GM18526 (cell line): ENCODE measurements around the gene ZFP36.

Source experiments
- POLR2A ChIP-seq: IDR thresholded peaks from 3 replicates; pipeline ENCODE4 v1.6.1; 2011; ENCODE audit not compliant: insufficient read length; ENCODE audit errors: extremely low read depth

ZFP36 gene

DNA sequence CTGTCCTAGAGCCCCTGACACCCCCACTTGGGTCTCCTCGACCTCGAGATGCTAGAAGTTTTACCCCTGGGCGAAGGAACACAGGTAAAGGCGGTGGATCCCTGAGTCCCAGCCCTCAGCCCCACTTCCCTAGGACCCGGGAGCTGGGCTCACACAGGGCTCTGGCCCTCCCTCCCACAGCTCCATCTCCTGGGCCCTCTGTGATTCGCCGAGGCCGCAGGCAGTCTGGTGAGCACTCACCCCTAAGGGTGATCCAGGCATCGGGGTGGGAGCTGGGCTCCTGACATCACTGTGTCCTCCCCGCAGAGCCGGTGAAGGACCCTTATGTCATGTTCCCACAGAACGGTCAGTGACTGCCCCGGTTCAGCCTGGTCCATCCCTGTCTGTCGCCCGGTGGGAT is 14.1 kb downstream of the ZFP36 start:
- no peak for TF ChIP-seq POLR2A

DNA sequence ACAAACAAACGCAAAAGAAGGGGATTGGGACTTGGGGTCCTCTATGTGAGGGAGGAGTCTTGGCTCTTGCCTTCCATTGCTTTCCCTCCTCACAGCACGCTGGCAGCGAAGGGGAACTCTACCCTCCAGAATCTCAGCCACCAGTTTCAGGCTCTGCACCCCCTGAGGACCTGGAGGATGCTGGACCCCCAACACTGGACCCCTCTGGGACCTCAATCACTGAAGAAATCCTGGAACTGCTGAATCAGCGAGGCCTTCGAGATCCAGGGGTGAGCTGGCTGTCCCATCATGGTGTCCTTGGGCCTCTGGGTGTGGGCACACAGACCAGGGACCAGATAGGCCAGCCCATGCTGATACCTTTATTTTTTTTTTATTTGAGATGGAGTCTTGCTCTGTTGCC is 15.4 kb downstream of the ZFP36 start:
- no peak for TF ChIP-seq POLR2A

DNA sequence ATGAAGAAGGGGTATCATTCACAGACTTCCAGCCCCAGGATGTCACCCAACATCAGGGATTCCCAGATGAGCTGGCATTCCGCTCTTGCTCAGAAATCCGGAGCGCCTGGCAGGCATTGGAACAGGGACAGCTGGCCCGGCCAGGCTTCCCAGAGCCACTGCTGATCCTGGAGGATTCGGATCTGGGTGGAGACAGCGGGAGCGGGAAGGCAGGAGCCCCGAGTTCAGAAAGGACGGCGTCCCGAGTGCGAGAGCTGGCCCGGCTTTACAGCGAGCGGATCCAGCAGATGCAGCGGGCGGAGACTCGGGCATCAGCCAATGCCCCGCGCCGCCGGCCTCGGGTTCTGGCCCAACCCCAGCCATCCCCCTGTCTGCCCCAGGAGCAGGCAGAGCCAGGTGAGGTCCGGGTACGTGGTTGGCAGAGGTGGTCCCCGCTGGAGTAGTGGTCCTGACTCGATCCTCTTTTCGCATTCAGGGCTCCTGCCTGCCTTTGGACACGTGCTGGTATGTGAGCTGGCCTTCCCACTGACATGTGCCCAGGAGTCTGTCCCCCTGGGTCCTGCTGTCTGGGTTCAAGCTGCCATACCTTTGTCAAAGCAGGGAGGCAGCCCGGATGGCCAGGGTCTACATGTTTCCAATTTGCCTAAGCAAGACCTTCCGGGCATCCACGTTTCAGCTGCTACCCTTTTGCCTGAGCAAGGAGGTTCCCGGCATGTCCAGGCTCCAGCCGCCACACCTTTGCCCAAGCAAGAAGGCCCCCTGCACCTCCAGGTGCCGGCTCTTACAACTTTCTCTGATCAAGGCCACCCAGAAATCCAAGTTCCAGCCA is 16.8 kb downstream of the ZFP36 start:
- TF ChIP-seq POLR2A: no peak

DNA sequence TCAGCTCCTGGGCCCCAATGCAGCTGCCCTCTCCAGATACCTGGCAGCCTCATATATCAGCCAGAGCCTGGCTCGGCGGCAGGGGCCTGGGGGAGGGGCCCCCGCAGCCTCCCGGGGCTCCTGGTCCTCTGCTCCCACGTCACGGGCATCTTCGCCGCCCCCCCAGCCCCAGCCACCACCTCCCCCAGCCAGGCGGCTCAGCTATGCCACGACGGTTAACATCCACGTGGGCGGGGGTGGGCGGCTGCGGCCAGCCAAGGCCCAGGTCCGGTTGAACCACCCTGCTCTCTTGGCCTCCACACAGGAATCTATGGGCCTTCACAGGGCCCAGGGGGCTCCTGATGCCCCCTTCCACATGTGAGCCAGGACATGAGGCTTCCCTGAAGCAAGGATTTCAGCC is 18.3 kb downstream of the ZFP36 start:
- TF ChIP-seq POLR2A: no peak

DNA sequence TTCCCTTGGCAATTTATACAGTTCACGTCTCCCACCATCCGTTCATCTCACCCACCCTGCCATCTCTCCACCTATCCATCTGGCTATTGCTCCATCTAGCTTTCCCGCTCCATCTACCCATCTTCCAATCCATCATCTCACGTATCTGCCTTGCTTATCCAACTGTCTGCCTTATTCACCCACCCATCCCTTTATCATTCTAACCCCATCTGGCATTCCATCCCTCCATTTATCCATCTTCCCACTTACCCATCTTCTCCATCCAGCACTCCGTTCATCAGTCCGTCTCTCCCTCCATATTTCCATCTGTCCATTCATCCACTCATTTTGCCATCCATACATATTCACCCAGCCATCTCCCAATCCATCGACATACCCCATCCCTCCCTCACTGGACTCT is 19.1 kb downstream of the ZFP36 start:
- TF ChIP-seq POLR2A: no peak

DNA sequence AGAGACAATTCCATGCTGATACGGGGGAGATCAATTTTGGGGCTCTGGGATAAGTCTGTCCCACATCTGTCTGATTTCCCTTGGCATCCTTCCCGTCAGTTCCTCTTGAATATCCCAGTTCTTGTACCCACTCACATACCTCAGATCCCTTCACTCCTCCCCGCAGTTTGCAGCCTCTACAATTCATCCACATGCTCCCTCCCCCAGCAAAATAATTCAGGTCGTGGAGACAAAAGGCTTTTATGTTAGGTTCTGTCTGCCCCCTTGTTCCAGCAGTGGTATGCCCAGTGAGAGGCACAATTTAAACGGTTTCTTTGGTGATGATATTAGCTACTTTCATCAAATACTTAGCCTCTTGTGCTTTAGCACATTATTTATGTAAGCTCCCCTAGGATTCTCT is 19.5 kb downstream of the ZFP36 start:
- TF ChIP-seq POLR2A: no peak

DNA sequence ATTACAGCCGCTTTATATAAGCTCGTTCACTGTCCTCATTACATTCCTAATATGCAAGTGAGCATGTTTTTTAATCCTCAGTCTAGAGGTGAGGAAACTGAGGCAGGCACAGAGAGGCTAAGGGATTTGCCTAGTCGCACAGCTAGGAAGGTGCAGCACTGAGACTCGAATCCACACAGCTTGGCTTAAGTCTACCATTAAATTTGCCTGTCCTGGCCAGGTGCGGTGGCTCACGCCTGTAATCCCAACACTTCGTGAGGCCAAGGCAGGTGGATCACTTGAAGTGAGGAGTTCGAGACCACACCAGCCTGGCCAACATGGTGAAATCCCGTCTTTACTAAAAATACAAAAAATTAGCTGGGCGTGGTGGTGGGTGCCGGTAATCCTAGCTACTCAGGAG is 21.1 kb downstream of the ZFP36 start:
- no peak for TF ChIP-seq POLR2A

DNA sequence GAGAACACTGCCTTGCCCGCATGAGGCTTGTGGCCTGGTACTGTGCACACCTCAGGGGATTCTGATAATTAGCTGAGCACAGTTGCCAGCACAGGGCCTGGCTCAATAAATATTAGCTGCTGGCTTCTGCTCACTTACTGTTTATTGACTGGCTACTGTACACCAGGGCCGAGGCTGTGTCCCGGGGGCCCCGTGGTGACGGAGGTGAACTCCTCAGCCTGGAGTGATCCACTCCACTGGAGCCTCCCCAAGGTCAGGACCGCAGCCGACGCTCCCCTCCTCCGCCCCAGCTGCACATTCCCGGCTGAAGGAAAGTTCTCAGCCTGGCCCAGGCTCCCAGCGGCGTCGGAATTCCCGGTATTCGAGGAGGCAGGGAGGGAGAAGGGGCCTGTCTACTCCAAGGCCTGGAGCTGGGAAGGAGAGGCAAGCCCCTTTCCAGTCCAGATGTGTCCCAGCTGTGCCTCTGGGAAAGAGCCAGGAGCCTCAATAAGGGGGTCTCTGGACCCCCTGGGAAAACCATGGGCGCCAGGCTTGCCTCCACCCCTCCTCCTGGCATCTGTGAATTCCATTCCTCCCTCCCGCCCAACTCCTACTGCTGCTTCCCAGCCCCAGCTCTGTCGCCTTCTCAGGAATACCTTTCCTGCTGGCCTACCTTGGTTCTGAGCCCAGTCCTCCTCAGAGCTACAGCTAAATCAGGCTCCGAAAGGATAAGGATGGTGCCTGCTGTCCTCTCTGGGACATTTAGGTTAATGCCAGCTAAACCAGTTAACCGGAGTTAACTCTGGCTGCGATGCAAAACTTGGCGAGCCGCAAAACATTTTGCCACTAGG is 21.9 kb downstream of the ZFP36 start:
- no peak for TF ChIP-seq POLR2A

DNA sequence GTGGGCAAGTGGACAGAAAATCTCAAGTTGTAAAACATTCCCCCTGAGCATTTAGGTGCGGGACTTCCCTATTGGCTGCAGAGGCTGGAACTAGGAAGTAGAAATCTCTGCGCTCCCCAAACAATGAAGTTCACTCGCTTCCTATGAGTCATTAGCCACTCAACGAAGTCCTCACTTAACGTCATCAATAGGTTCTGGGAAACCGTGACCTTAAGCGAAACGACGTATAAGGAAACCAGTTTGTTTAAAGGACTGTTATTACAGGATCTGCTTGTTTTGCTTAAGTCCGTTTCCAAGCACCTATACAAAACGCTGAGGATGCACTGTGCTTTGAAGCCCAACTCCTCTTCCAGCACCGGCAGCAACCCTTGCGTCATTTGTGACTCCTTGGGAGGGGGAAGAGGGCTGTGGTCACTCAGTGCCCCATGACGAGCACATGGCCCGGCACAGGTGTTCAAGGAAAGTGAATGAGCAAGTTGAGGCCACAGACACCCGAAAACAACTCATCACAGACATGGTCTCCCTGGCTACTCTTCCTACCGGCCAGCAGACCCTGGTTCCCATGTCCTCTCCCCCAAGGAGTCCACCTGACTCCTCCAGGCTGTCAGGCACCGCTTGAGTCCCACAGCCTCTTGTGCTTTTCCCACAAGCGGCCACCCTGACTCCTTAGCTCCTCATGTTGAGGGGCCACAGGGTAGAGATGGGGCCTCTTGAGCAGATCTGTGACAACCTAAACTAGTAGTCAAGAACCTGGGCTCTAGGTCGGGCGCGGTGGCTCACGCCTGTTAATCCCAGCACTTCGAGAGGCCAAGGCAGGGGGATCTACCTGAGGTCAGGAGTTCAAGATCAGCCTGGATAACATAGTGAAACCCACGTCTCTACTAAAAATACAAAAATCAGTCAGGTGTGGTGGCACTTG is 24.3 kb downstream of the ZFP36 start:
- TF ChIP-seq POLR2A: peak; percentile 16

DNA sequence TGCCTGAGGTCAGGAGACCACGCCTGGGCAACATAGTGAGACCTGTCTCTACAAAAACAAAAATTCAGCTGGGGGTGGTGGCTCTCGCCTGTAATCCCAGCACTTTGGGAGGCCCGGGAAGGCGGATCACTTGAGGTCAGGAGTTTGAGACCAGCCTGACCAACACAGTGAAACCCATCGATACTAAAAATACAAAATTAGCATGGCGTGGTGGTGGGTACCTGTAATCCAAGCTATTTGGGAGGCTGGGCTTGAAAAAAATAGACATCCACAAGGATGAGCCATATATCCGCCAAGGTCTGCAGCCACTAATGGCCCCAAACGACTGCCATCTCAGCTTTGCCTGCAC is 26.0 kb downstream of the ZFP36 start:
- no peak for TF ChIP-seq POLR2A

DNA sequence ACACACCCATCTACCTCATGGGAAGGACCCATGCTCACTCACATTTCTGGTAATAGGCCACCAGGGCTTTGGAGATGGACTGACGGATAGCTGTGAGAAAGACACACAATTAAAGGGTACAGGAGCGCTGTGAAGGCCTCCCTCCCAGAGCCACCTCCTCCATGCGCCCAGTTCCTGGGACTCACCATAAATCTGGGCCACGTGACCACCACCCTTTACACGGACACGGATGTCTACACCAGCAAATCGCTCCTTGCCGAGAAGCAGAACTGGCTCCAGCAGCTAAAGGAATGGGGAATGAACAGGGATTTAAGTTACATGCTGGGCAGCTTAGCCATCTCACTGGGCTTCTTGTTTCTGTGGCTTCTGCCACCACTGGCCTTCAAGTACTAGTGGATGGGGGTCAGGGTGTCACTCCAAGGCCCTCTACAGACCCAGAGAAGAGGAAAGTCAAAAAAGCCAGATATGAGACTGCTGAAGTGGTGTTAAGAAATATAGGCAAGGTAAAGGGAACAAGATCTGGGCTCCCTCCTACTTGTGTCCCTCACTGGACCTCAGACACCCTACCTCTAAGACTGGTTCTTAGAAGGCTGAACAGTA is 26.9 kb downstream of the ZFP36 start:
- TF ChIP-seq POLR2A: no peak

DNA sequence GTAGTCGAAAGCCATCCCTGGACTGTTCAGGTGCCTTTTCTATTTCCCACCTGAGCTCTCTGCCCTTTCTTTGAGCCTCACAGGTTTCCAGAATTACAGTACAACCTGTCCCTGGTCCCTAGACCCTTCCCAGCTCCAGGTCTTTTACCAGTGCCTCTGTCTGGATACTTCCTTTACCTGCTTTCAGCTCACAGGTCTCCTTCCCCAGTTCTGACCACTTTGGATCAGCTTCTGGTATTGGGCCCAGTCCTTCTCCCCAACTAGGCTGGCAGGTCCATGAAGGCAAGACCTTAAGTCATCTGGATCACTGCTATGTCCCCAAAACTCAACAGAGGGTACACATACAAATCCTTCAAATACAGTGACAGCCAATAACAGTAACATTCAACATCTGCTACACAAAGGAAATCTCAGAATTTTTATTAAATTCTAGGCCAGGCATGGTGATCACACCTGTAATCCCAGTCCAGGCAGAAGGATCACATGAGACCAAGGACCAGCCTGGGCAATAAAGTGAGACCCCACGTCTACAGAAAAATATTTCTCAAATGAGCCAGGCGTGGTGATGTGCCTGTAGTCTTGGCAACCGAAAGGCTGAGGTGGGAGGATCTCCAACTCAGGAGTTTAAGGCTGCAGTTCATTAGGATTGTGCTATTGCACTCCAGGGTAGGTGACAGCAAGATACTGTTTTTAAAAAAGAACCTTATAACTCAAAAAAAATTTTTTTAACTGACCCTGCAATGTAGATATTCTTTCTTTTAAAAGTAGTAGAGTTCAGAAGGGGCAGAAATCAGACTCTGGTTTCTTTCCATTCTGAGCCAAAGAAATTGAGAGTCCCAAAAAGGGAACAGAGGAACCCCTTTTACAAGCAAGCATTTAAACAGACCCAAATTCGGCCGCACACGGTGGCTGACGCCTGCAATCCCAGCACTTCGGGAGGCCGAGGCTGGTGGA is 27.8 kb downstream of the ZFP36 start:
- no peak for TF ChIP-seq POLR2A

DNA sequence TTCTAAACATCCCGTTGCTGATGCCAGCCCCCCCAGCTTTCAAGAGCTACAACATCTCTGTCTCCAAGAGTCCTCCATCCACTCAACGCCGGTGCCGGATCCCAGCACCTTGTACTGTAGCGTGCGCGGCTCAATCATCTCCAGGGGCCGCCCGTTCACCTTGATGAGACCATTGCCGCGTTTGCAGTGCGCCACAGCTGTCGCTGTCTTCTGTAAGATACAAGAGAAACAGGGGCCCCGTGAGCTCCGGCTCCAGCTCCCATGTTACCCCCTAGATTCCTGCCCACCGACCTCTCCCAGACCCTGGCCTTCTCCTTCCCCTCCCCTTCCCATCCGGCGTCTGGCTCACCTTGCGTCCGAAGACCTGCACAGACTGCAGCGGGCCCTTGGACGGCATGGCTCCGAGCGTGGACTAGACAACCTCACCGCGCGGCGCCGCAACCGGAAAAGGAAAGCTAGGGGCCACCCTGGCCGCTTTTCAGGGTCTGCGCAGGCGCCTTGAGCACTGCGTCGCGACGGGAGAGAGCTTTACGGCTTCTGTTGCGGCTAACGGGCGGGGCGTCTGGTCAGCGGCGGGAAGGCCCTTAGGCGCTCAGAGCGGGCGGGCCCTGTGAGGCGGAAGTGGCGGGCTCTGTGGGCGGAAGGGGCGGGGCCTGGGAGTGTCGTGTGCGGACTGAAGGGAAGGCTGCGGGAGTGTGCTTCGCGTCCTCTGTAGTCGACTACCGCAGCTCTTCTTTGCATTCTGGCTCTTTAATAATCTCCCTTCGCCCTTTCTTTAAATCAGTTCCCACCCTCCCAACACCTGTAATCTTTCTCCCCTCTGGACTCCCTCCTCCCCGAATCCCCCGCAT is 29.1 kb downstream of the ZFP36 start, which contains the start of gene RPS16:
Gene RPS16 (minus strand): TSS at position 451 of the 851 bp plus-strand sequence. CDS start 54 bp downstream, at position 397.
- peak; percentile 98 for TF ChIP-seq POLR2A

DNA sequence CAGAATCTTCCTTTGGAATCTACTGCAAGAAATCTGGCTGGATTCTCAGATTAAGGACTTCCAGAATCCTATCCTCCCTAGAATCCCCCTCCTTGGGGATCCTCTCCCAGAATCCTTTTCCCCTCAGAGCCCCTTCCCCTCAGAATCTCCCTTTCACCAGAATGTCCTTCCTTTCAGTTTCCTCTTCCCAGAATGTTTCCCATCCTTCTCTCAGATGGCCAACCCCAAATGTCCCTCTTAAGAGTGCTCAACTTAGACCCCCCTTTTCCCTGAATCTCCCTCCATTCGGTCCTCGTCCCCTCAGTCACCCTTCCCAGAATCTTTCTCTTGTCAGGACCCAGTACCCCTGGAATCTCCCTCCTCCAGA is 29.7 kb downstream of the ZFP36 start:
- TF ChIP-seq POLR2A: no peak
